ENCODE data around the gene MCC.

DNA sequence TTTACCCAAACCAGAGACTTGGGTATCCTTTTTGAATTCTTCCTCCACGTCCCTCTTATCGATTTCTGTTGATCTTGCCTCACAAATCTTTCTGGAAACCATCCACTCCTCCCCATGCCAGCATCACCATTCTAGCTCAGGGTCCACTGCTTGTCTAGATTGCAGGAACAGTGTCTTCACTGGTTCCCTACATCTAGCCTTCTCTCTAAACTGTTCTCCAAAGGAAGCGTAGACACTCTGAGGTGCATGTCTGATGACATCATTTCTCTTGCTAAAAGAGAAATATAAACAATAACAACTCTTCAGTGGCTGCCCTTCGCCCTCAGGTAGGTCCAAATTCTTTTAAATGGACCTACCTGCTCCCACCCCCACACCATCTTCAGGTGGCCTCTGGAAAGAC, 311.5 kb downstream of the MCC start:
- TF ChIP-seq, protein P1, sequence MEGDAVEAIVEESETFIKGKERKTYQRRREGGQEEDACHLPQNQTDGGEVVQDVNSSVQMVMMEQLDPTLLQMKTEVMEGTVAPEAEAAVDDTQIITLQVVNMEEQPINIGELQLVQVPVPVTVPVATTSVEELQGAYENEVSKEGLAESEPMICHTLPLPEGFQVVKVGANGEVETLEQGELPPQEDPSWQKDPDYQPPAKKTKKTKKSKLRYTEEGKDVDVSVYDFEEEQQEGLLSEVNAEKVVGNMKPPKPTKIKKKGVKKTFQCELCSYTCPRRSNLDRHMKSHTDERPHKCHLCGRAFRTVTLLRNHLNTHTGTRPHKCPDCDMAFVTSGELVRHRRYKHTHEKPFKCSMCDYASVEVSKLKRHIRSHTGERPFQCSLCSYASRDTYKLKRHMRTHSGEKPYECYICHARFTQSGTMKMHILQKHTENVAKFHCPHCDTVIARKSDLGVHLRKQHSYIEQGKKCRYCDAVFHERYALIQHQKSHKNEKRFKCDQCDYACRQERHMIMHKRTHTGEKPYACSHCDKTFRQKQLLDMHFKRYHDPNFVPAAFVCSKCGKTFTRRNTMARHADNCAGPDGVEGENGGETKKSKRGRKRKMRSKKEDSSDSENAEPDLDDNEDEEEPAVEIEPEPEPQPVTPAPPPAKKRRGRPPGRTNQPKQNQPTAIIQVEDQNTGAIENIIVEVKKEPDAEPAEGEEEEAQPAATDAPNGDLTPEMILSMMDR (IDR thresholded peaks at IDR 0.05; ENCODE audit: low read length) = no peak
- TF ChIP-seq EZH2phosphoT487 (IDR thresholded peaks at IDR 0.05; ENCODE audit: low read length) = no peak

Measured in MM.1S (cell line).